SK-N-SH (cell line): ENCODE data around the gene TMEM144. TPM values are rescaled to one million over a fixed set of nuclear protein-coding genes. Genes with fewer than 3 reads are reported as not detected.

Source experiments
- CTCF ChIA-PET: fragments of 300-600, 350-600 bp; formaldehyde crosslinking; extraction: SDS; loops from one replicate; lab custom pipeline; 2021; lab: Yijun Ruan, JAX
- POLR2A ChIA-PET: fragments of 350-600 bp; sonication (Branson Sonifier 250); formaldehyde crosslinking; extraction: SDS; loops from one replicate; lab custom pipeline; 2020; ENCODE audit warnings: antibody characterized with exemption, inconsistent platforms; lab: Yijun Ruan, JAX
- DNase-seq: peaks from one replicate; pipeline ENCODE4 v3.0.0; 2012
- H2AFZ ChIP-seq: fragments of 200-600 bp; sonication (generic); 2 replicates; pipeline ENCODE4 v1.8.1; 2016; ENCODE audit warnings: antibody characterized with exemption, mild to moderate bottlenecking, low read depth
- H3F3A ChIP-seq: fragments of 200-600 bp; sonication (generic); replicated peaks from 2 replicates; pipeline ENCODE3; 2016; ENCODE audit warnings: antibody characterized with exemption, mild to moderate bottlenecking; ENCODE audit not compliant: insufficient read depth
- H3K27ac ChIP-seq, 2 experiments: fragments of 200-500 bp in 1 of 2; fragments of 200-600 bp in 1 of 2; sonication (Bioruptor generic) in 1 of 2; sonication (generic), shearing (Covaris generic) in 1 of 2; 2 replicates each; pipeline versions ENCODE4 v1.5.1 to v1.6.1; 2014 to 2016; ENCODE audit warnings: low read depth in 2 of 2, inconsistent platforms in 1 of 2, low read length in 1 of 2, mild to moderate bottlenecking in 1 of 2, mixed read lengths in 1 of 2
- H3K27me3 ChIP-seq: fragments of 200-600 bp; sonication (generic), shearing (Covaris generic); 2 replicates; pipeline ENCODE4 v1.6.1; 2016; ENCODE audit warnings: mixed run types; ENCODE audit not compliant: insufficient read depth
- H3K36me3 ChIP-seq, 2 experiments: fragments of 200-500 bp in 1 of 2; fragments of 200-600 bp in 1 of 2; sonication (Bioruptor generic) in 1 of 2; sonication (generic) in 1 of 2; replicated peaks in 1 of 2; 2 replicates each; pipeline versions ENCODE3 to v1.5.1; 2014 to 2016; ENCODE audit warnings: low read length in 1 of 2, mild to moderate bottlenecking in 1 of 2; ENCODE audit not compliant: insufficient read depth in 2 of 2, control insufficient read depth in 1 of 2
- H3K4me1 ChIP-seq, 2 experiments: fragments of 200-500 bp in 1 of 2; fragments of 200-600 bp in 1 of 2; sonication (Bioruptor generic) in 1 of 2; sonication (generic), shearing (Covaris generic) in 1 of 2; 2 replicates each; pipeline versions ENCODE4 v1.5.1 to v1.6.1; 2014 to 2016; ENCODE audit warnings: low read depth in 1 of 2, low read length in 1 of 2, mixed run types in 1 of 2; ENCODE audit not compliant: insufficient read depth in 2 of 2, control insufficient read depth in 1 of 2
- H3K4me2 ChIP-seq: fragments of 200-600 bp; sonication (generic), shearing (Covaris generic); 2 replicates; pipeline ENCODE4 v1.6.1; 2017; ENCODE audit warnings: mixed run types
- H3K4me3 ChIP-seq, 2 experiments: fragments of 200-500 bp in 1 of 2; fragments of 200-600 bp in 1 of 2; sonication (Bioruptor generic) in 1 of 2; sonication (generic), shearing (Covaris generic) in 1 of 2; 2 replicates each; pipeline versions ENCODE4 v1.5.1 to v1.8.1; 2014 to 2016; ENCODE audit warnings: low read depth in 2 of 2, inconsistent platforms in 1 of 2, low read length in 1 of 2, mild to moderate bottlenecking in 1 of 2, mixed read lengths in 1 of 2, moderate library complexity in 1 of 2
- H3K79me2 ChIP-seq: fragments of 200-600 bp; sonication (generic); 2 replicates; pipeline ENCODE4 v1.8.1; 2017; ENCODE audit warnings: mild to moderate bottlenecking; ENCODE audit not compliant: insufficient read depth
- H3K9ac ChIP-seq: fragments of 200-600 bp; sonication (generic); 2 replicates; pipeline ENCODE4 v1.6.1; 2017; ENCODE audit warnings: mixed run types
- H3K9me2 ChIP-seq: fragments of 200-600 bp; sonication (generic); 2 replicates; pipeline ENCODE4 v1.6.1; 2017; ENCODE audit warnings: mixed run types
- H3K9me3 ChIP-seq: fragments of 200-600 bp; sonication (generic); 2 replicates; pipeline ENCODE4 v1.6.1; 2017; ENCODE audit warnings: mixed run types, mild to moderate bottlenecking, moderate library complexity
- H4K20me1 ChIP-seq: fragments of 200-600 bp; sonication (generic); 2 replicates; pipeline ENCODE4 v1.6.1; 2017; ENCODE audit warnings: mild to moderate bottlenecking, mixed run types; ENCODE audit not compliant: insufficient read depth
- CHD2 ChIP-seq: fragments of 150-350 bp; IDR thresholded peaks from 2 replicates; pipeline ENCODE4 v1.6.1; 2018; ENCODE audit warnings: low read length; ENCODE audit not compliant: partially characterized antibody
- ELF1 ChIP-seq: IDR thresholded peaks from 2 replicates; pipeline ENCODE4 v1.4.0; 2012
- EZH2phosphoT487 ChIP-seq: fragments of 200-600 bp; sonication (generic); IDR thresholded peaks from 2 replicates; pipeline ENCODE4 v1.6.1; 2017; ENCODE audit warnings: low read depth, mixed run types, mild to moderate bottlenecking, antibody characterized with exemption, moderate library complexity, borderline replicate concordance
- FOXM1 ChIP-seq: IDR thresholded peaks from 2 replicates; pipeline ENCODE4 v1.4.0; 2012; ENCODE audit warnings: low read depth, mild to moderate bottlenecking
- GABPA ChIP-seq: IDR thresholded peaks from 2 replicates; pipeline ENCODE4 v1.4.0; 2012; ENCODE audit warnings: low read depth, mild to moderate bottlenecking
- GATA2 ChIP-seq: sonication (generic); formaldehyde crosslinking; IDR thresholded peaks from 2 replicates; pipeline ENCODE4 v1.5.0; 2020; ENCODE audit warnings: mild to moderate bottlenecking, missing genetic modification reagents
- MAX ChIP-seq: IDR thresholded peaks from 2 replicates; pipeline ENCODE4 v1.4.0; 2012; ENCODE audit warnings: low read depth
- MEF2A ChIP-seq: IDR thresholded peaks from 2 replicates; pipeline ENCODE4 v1.4.0; 2012; ENCODE audit warnings: low read depth, borderline replicate concordance
- NFIC ChIP-seq: IDR thresholded peaks from 2 replicates; pipeline ENCODE4 v1.4.0; 2012; ENCODE audit warnings: borderline replicate concordance
- RFX5 ChIP-seq: IDR thresholded peaks from 2 replicates; pipeline ENCODE4 v1.6.1; 2012; ENCODE audit warnings: mild to moderate bottlenecking, improper control_type of control experiment, low read length
- SMC3 ChIP-seq: IDR thresholded peaks from 2 replicates; pipeline ENCODE4 v1.6.1; 2012; ENCODE audit warnings: low read depth, low read length, improper control_type of control experiment
- TEAD4 ChIP-seq: IDR thresholded peaks from 2 replicates; pipeline ENCODE4 v1.4.0; 2012; ENCODE audit warnings: mild to moderate bottlenecking, borderline replicate concordance; ENCODE audit not compliant: insufficient read depth
- USF1 ChIP-seq: IDR thresholded peaks from 2 replicates; pipeline ENCODE4 v1.4.0; 2012; ENCODE audit warnings: low read depth, borderline replicate concordance
- YY1 ChIP-seq: IDR thresholded peaks from 2 replicates; pipeline ENCODE4 v1.4.0; 2012; ENCODE audit warnings: low read depth, mild to moderate bottlenecking
- WGBS: methylation state at CpG from one replicate; pipeline ENCODE4 v1.1.6; 2017; ENCODE audit warnings: low lambda C conversion rate; 5-methylcytosine and 5-hydroxymethylcytosine counted together
- polyA plus RNA-seq, 3 experiments: library from polyadenylated mRNA; depleted of rRNA; stranded (reverse); fragments of >200 nt; gene quantifications; 2 replicates each; pipeline ENCODE4 v1.2.3, GENCODE V29; 2012

TMEM144 gene
- polyA plus RNA-seq, 1 of the 3 experiments (the other 2 are of a cell fraction), result not detected

GRCh38 chr4:158201876-158202275 is 8.4 kb upstream of the TMEM144 start:
- no peak for DNase-seq
- CTCF ChIA-PET, result interaction anchor here (1.8 kb wide), 1 partner anchor 8 kb away, joined by 15 read pairs; no protein-coding TSS in a partner anchor
- Histone ChIP-seq H3K9ac (no peak overlapping the region), H3K9me2 (no peaks in the 10 kb centered on the region), H3K4me1 (no peaks in the 10 kb centered on the region), H3K36me3 (no peaks in the 10 kb centered on the region), H3K79me2 (no peaks in the 10 kb centered on the region), H4K20me1 (no peaks in the 10 kb centered on the region)
- TF ChIP-seq USF1, result no peak
- no peak for TF ChIP-seq TEAD4
- no peak for TF ChIP-seq ELF1
- TF ChIP-seq EZH2phosphoT487, result no peak
- no peak for TF ChIP-seq SMC3
- no peak for TF ChIP-seq CHD2
- no peak for TF ChIP-seq FOXM1
- TF ChIP-seq MEF2A, result no peak
- no peak for TF ChIP-seq GABPA
- TF ChIP-seq MAX, result no peak
- no peak for TF ChIP-seq GATA2 (CRISPR knock-in tag)
- no peak for TF ChIP-seq NFIC
- TF ChIP-seq RFX5, result no peak
- no peak for TF ChIP-seq YY1
- TF ChIP-seq, all 33 proteins: peak for 0
- H3F3A ChIP-seq, result no peaks in the 10 kb centered on the region
- no peaks in the 10 kb centered on the region for H3K27me3 ChIP-seq
- H2AFZ ChIP-seq, result no peak overlapping the region
- POLR2A ChIA-PET, result no interaction called here
- H3K4me3 ChIP-seq, result no peak overlapping the region
- H3K9me3 ChIP-seq, result no peaks in the 10 kb centered on the region
- no peak overlapping the region for H3K4me2 ChIP-seq
- H3K27ac ChIP-seq, result no peak overlapping the region

- POLR2A ChIA-PET, result no interaction called here
- H3K9me2 ChIP-seq, result no peaks in the 10 kb centered on the region
- no peak for DNase-seq
Measured at GRCh38 chr4:158202481-158202880, 7.8 kb upstream of the TMEM144 start.

More at GRCh38 chr4:158202481-158202880, 7.8 kb upstream of the TMEM144 start:
- Histone ChIP-seq H2AFZ (no peak overlapping the region), H3K4me2 (no peak overlapping the region), H3K27me3 (no peaks in the 10 kb centered on the region), H3K79me2 (no peaks in the 10 kb centered on the region), H3F3A (no peaks in the 10 kb centered on the region), H3K9ac (no peak overlapping the region), H3K27ac (no peak overlapping the region), H3K9me3 (no peaks in the 10 kb centered on the region), H3K36me3 (no peaks in the 10 kb centered on the region), H4K20me1 (no peaks in the 10 kb centered on the region), H3K4me3 (no peak overlapping the region), H3K4me1 (no peaks in the 10 kb centered on the region)
- 27% methylated on average over 1 of the region's 1 CpG for WGBS
- no peak for TF ChIP-seq NFIC
- CTCF ChIA-PET, result interaction anchor here (1.8 kb wide), 1 partner anchor 9 kb away, joined by 15 read pairs; no protein-coding TSS in a partner anchor
